Measurements from ENCODE around the gene BRINP1.

GRCh38 chr9:119357336-119358096 lies 11.7 kb downstream of the BRINP1 start:
- no peak for TF ChIP-seq EZH2 (IDR thresholded peaks at IDR 0.05; ENCODE audit: borderline replicate concordance, low read depth, low read length, poor library complexity, severe bottlenecking)
- TF ChIP-seq CTCF (conservative IDR thresholded peaks at IDR 0.05; ENCODE audit: low read depth, low read length) = no peak
